Measurements from ENCODE around the gene COL2A1.

- TF ChIP-seq TOX (CRISPR knock-in tag; IDR thresholded peaks at IDR 0.05; ENCODE audit: borderline replicate concordance) (no peak), RARB (CRISPR knock-in tag; IDR thresholded peaks at IDR 0.05) (no peak), PATZ1 (CRISPR knock-in tag; IDR thresholded peaks at IDR 0.05; ENCODE audit: borderline replicate concordance) (no peak), BACH2 (CRISPR knock-in tag; IDR thresholded peaks at IDR 0.05; ENCODE audit: borderline replicate concordance) (no peak), ZNF70 (CRISPR knock-in tag; IDR thresholded peaks at IDR 0.05) (no peak), ZFP30 (CRISPR knock-in tag; IDR thresholded peaks at IDR 0.05) (no peak), ARNTL (CRISPR knock-in tag; IDR thresholded peaks at IDR 0.05; ENCODE audit: borderline replicate concordance, low read depth) (no peak), SNAI2 (CRISPR knock-in tag; IDR thresholded peaks at IDR 0.05) (no peak), ZFP3 (CRISPR knock-in tag; IDR thresholded peaks at IDR 0.05) (no peak)
These were observed 13.2 kb upstream of the COL2A1 start for GRCh38 chr12:48017496-48017895.
